Choroid plexus epithelial cell (primary cell): Measurements from ENCODE around the gene TCEAL9.

ENCODE experiments used
- DNase-seq: peaks from one replicate; pipeline ENCODE4 v3.0.0-alpha.2; 2010; ENCODE audit warnings: low read depth
- H3K4me3 ChIP-seq: 2 replicates; pipeline ENCODE4 v1.5.1; 2011; ENCODE audit warnings: low read depth, mild to moderate bottlenecking, control low read depth, low read length, moderate library complexity
- TF ChIP-seq, protein P1 (sequence below): conservative IDR thresholded peaks from 2 replicates; pipeline ENCODE4 v1.5.1; 2011; ENCODE audit warnings: low read depth, mild to moderate bottlenecking, control low read depth, inconsistent platforms, low read length, moderate library complexity

Gene TCEAL9

DNA sequence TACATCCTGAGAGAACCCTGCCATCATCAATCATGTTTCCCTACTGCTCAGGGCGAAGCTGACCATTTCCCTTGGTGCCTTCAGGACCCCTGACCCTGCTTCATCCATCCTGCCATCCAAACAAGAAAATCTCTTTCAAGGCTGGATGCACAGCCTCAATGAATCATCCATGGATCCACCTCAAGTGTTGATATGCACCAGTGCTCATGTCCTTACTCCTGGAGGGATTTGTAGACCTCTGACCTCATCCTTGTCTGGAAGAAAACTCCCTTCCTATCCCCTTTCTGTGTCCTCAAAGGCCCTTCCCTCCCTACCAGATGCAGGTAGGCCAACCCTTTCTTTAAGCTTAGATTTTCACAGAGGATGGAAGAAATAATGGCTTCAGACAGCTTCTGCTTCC lies 44.6 kb downstream of the TCEAL9 start:
- H3K4me3 ChIP-seq: no peak overlapping the region
- DNase-seq: no peak
- TF ChIP-seq, protein P1, sequence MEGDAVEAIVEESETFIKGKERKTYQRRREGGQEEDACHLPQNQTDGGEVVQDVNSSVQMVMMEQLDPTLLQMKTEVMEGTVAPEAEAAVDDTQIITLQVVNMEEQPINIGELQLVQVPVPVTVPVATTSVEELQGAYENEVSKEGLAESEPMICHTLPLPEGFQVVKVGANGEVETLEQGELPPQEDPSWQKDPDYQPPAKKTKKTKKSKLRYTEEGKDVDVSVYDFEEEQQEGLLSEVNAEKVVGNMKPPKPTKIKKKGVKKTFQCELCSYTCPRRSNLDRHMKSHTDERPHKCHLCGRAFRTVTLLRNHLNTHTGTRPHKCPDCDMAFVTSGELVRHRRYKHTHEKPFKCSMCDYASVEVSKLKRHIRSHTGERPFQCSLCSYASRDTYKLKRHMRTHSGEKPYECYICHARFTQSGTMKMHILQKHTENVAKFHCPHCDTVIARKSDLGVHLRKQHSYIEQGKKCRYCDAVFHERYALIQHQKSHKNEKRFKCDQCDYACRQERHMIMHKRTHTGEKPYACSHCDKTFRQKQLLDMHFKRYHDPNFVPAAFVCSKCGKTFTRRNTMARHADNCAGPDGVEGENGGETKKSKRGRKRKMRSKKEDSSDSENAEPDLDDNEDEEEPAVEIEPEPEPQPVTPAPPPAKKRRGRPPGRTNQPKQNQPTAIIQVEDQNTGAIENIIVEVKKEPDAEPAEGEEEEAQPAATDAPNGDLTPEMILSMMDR: no peak

- peak overlapping the region; percentile 70 for H3K4me3 ChIP-seq
- TF ChIP-seq, protein P1: no peak
- peak; percentile 94 for DNase-seq
Measured at GRCh38 chrX:103404231-103405008, 48.1 kb downstream of the TCEAL9 start.

GRCh38 chrX:103405009-103405333 lies 48.7 kb downstream of the TCEAL9 start:
- TF ChIP-seq, protein P1: no peak
- no peak for DNase-seq
- H3K4me3 ChIP-seq: peak overlapping the region; percentile 70

DNA sequence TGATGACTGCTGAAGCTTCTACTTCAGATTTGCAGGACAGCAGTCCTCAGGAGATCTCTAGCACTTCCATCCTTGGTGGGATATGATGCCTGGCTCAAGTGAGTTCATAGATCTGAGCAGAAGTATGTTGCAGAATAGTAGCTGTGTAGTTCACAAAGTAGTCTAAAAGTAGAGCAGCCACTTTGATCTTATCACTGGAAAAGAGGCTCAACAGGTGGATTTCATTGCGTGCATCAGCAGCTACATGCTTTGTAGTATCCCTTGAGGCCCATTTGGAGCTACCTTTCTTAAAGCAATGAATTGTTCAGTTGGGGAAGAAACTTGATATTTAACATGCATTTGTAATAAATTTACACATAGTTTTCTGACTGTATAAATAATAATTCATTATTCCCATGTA lies 50.0 kb downstream of the TCEAL9 start:
- DNase-seq: no peak
- TF ChIP-seq, protein P1: no peak
- H3K4me3 ChIP-seq: no peak overlapping the region

DNA sequence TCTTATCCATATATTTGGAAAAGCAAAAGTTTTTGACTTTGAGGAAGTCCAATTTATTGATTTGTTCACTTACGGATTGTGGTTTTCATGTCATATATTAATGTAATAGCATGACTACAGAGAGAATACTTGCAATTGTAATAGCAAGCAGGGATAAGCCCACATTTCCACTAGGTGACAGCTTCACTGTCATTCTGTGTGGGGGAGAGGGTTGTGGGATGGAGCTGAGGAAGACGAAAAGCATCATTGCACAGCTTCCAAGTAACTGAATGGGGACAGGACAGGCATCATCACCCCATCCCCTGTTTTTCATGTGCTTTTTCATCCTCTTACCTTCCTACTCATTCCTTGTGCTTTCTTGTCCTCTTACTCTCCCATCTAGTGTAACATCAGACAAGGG lies 51.5 kb downstream of the TCEAL9 start:
- TF ChIP-seq, protein P1: no peak
- DNase-seq: no peak
- H3K4me3 ChIP-seq: no peak overlapping the region
